ENCODE measurements around the gene TBPL2. TPM values are rescaled to one million over a fixed set of nuclear protein-coding genes. Genes with fewer than 3 reads are reported as not detected.

TBPL2 gene
- total RNA-seq, 1 experiment from 2014 or later = not detected

DNA sequence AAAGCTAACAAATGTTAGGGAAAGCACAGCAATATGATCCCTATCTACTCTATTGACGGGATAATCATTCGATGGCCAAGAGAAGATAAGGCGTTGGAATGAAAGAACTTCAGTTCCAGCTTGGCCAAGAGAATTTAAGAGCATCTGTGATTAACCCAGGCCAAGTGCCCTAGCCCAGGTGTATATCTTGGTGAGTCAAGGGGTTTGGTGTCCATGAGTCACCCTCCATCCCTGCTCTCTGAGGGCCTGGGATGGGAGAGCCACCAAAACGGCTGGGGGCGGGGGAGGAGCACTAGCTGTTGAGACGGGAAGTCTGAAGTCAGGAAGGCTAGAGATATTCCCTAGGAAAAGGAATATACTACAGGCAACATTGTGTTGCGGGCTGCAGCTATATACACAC lies 13.0 kb downstream of the TBPL2 start:
- peaks cover 2% of the 10 kb centered on the region; the same call in 1 of the 2 replicates for H3K4me1 ChIP-seq (ENCODE audit: insufficient read depth, low read length)
- no peaks in the 10 kb centered on the region for H4K20me1 ChIP-seq (ENCODE audit: control insufficient read depth, insufficient read depth, insufficient read length)
- Mint-ChIP-seq H3K36me3 (ENCODE audit: insufficient read depth in 1 of 3, low read depth in 3 of 3) (no peaks in the 10 kb centered on the region), H3K4me1 (peaks cover 10 to 11% of the 10 kb centered on the region in 2 experiments), H3K27ac (0 out of 7 replicates have a peak overlapping the region, but pooled peaks of 1 of the 3 experiments have one; percentile 38), H3K4me3 (no peak overlapping the region), H3K9me3 (no peaks in the 10 kb centered on the region), H3K27me3 (ENCODE audit: low read depth) (no peaks in the 10 kb centered on the region)
- H2AK5ac ChIP-seq (ENCODE audit: insufficient read length, low read length) = no peak overlapping the region
- no peak overlapping the region for H3K14ac ChIP-seq (ENCODE audit: insufficient read depth, low read length)
- TF ChIP-seq, protein P1, sequence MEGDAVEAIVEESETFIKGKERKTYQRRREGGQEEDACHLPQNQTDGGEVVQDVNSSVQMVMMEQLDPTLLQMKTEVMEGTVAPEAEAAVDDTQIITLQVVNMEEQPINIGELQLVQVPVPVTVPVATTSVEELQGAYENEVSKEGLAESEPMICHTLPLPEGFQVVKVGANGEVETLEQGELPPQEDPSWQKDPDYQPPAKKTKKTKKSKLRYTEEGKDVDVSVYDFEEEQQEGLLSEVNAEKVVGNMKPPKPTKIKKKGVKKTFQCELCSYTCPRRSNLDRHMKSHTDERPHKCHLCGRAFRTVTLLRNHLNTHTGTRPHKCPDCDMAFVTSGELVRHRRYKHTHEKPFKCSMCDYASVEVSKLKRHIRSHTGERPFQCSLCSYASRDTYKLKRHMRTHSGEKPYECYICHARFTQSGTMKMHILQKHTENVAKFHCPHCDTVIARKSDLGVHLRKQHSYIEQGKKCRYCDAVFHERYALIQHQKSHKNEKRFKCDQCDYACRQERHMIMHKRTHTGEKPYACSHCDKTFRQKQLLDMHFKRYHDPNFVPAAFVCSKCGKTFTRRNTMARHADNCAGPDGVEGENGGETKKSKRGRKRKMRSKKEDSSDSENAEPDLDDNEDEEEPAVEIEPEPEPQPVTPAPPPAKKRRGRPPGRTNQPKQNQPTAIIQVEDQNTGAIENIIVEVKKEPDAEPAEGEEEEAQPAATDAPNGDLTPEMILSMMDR (conservative IDR thresholded peaks at IDR 0.05) = no peak
- no peak overlapping the region for H3K4me2 ChIP-seq (ENCODE audit: insufficient read depth, insufficient read length, low read length)
- H3K4ac ChIP-seq (ENCODE audit: low read depth, low read length) = no peak overlapping the region
- no peaks in the 10 kb centered on the region for H3K27me3 ChIP-seq (ENCODE audit: insufficient read depth, low read length)
- no peak overlapping the region for H3K56ac ChIP-seq (ENCODE audit: insufficient read length, low read depth, low read length)
- no peak overlapping the region for H3K23ac ChIP-seq (ENCODE audit: insufficient read length, low read depth, low read length)
- no peak for DNase-seq
- H3K27ac ChIP-seq (ENCODE audit: insufficient read length, low read depth, low read length) = no peak overlapping the region
- H3K9ac ChIP-seq (ENCODE audit: extremely low read depth, insufficient read length, low read length) = no peak overlapping the region
- no peak overlapping the region for H2AFZ ChIP-seq (ENCODE audit: low read length)
- no peak overlapping the region for H3T11ph ChIP-seq (ENCODE audit: low read length)
- H2BK12ac ChIP-seq (ENCODE audit: insufficient read length, low read depth, low read length) = no peak overlapping the region
- H2BK5ac ChIP-seq (ENCODE audit: insufficient read length, low read length) = no peak overlapping the region
- H2BK20ac ChIP-seq (ENCODE audit: low read depth, low read length, poor library complexity, severe bottlenecking) = no peak overlapping the region
- no peaks in the 10 kb centered on the region for H3K9me3 ChIP-seq (ENCODE audit: control insufficient read depth, low read depth, low read length)
- no peak overlapping the region for H4K8ac ChIP-seq (replicated peaks; ENCODE audit: insufficient read length, low read depth, low read length)
- no peaks in the 10 kb centered on the region for H3K79me2 ChIP-seq (ENCODE audit: insufficient read depth, low read length)
- H4K91ac ChIP-seq (ENCODE audit: insufficient read length, low read depth, low read length) = no peak overlapping the region
- H3K18ac ChIP-seq (ENCODE audit: insufficient read length, low read depth, low read length) = no peak overlapping the region
- no peaks in the 10 kb centered on the region for H3K79me1 ChIP-seq (ENCODE audit: insufficient read depth, low read depth, low read length, poor library complexity, severe bottlenecking)
- H2BK15ac ChIP-seq (ENCODE audit: low read depth, low read length) = no peak overlapping the region
- no CpG with 5 or more reads among the region's 7 CpGs for WGBS (ENCODE audit: extremely low coverage, insufficient read length, low lambda C conversion rate)
- H4K5ac ChIP-seq (ENCODE audit: insufficient read length, low read depth, low read length) = no peak overlapping the region
- no peaks in the 10 kb centered on the region for H3K23me2 ChIP-seq (ENCODE audit: insufficient read length, low read depth, low read length, poor library complexity, severe bottlenecking)
- no peak overlapping the region for H2BK120ac ChIP-seq (ENCODE audit: low read depth, low read length, poor library complexity, severe bottlenecking)
